NCI-H1436 (cell line): Measurements from ENCODE around the gene HHIPL2.
"Not testable (repeated sequence)": the region's sequence is repeated elsewhere in the genome, so short reads cannot be mapped to it uniquely, and the experiment has no call there.

Experiments
- DNase-seq: peaks from one replicate; lab custom pipeline; 2025; lab: John Stamatoyannopoulos, UW

The HHIPL2 gene

GRCh38 chr1:222539951-222540597, 7.8 kb downstream of the HHIPL2 start:
- DNase-seq: no peak

GRCh38 chr1:222535455-222535854, 12.4 kb downstream of the HHIPL2 start:
- no peak for DNase-seq

- DNase-seq: no peak
Observed at GRCh38 chr1:222530852-222531251, 17.1 kb downstream of the HHIPL2 start.

- no peak for DNase-seq
Observed at GRCh38 chr1:222529916-222530315, 18.0 kb downstream of the HHIPL2 start.

- no peak for DNase-seq
Observed at GRCh38 chr1:222529181-222529580, 18.7 kb downstream of the HHIPL2 start.

- DNase-seq: no peak
Observed at GRCh38 chr1:222525951-222526350, 22.0 kb downstream of the HHIPL2 start.

- DNase-seq: no peak
Observed at GRCh38 chr1:222523852-222524251, 24.1 kb downstream of the HHIPL2 start.

GRCh38 chr1:222522105-222522915, 25.6 kb downstream of the HHIPL2 start:
- DNase-seq: no peak

GRCh38 chr1:222521299-222522104, 26.4 kb downstream of the HHIPL2 start:
- DNase-seq: no peak

GRCh38 chr1:222489496-222489895, 58.4 kb downstream of the HHIPL2 start:
- not testable (repeated sequence) for DNase-seq

- DNase-seq: not testable (repeated sequence)
Observed at GRCh38 chr1:222487774-222488173, 60.1 kb downstream of the HHIPL2 start.

GRCh38 chr1:222484005-222484404, 63.9 kb downstream of the HHIPL2 start:
- DNase-seq: not testable (repeated sequence)

GRCh38 chr1:222479567-222479966, 68.3 kb downstream of the HHIPL2 start:
- DNase-seq: not testable (repeated sequence)

- not testable (repeated sequence) for DNase-seq
Observed at GRCh38 chr1:222476436-222476835, 71.5 kb downstream of the HHIPL2 start.

GRCh38 chr1:222473717-222474116, 74.2 kb downstream of the HHIPL2 start:
- not testable (repeated sequence) for DNase-seq

GRCh38 chr1:222472776-222473540, 74.9 kb downstream of the HHIPL2 start:
- not testable (repeated sequence) for DNase-seq
